ENCODE measurements around the gene INTS3.

The INTS3 gene

GRCh38 chr1:153727463-153728304 is at the start of gene INTS3:
Gene INTS3 (plus strand): TSS chr1:153728050. CDS start chr1:153728635, 585 bp downstream.
- peak within 1 kb of the TSS; percentile 90 for H3K4me3 ChIP-seq (ENCODE audit: low read length)

GRCh38 chr1:153678519-153679336 is 49.1 kb upstream of the INTS3 start, which contains the start of gene NPR1:
Gene NPR1 (plus strand): TSS chr1:153678688. CDS start chr1:153679109, 421 bp downstream.
- H3K4me3 ChIP-seq (ENCODE audit: low read length) = peak within 1 kb of the TSS; percentile 11; the same call in 1 of the 2 replicates
- TF ChIP-seq ZNF274 (IDR thresholded peaks at IDR 0.05; ENCODE audit: low read depth, low read length) = no peak

More at GRCh38 chr1:153727463-153728304, at the start of gene INTS3:
- TF ChIP-seq ZNF274 (IDR thresholded peaks at IDR 0.05; ENCODE audit: low read depth, low read length) = no peak

GRCh38 chr1:153679337-153680119 is 48.3 kb upstream of the INTS3 start:
- TF ChIP-seq ZNF274 (IDR thresholded peaks at IDR 0.05; ENCODE audit: low read depth, low read length) = no peak
- peak overlapping the region; percentile 11; the same call in 1 of the 2 replicates for H3K4me3 ChIP-seq (ENCODE audit: low read length)

GRCh38 chr1:153680120-153680403 is 47.8 kb upstream of the INTS3 start:
- no peak for TF ChIP-seq ZNF274 (IDR thresholded peaks at IDR 0.05; ENCODE audit: low read depth, low read length)
- H3K4me3 ChIP-seq (ENCODE audit: low read length) = no peak overlapping the region

- H3K4me3 ChIP-seq (ENCODE audit: low read length) = no peak overlapping the region
- no peak for TF ChIP-seq ZNF274 (IDR thresholded peaks at IDR 0.05; ENCODE audit: low read depth, low read length)
These were observed 45.1 kb upstream of the INTS3 start for GRCh38 chr1:153682730-153683129.

- H3K4me3 ChIP-seq (ENCODE audit: low read length) = no peak overlapping the region
- TF ChIP-seq ZNF274 (IDR thresholded peaks at IDR 0.05; ENCODE audit: low read depth, low read length) = no peak
These were observed 44.0 kb upstream of the INTS3 start for GRCh38 chr1:153683854-153684253.

- no peak for TF ChIP-seq ZNF274 (IDR thresholded peaks at IDR 0.05; ENCODE audit: low read depth, low read length)
- no peak overlapping the region for H3K4me3 ChIP-seq (ENCODE audit: low read length)
These were observed 43.0 kb upstream of the INTS3 start for GRCh38 chr1:153684892-153685291.

GRCh38 chr1:153685544-153686340 is 42.1 kb upstream of the INTS3 start:
- no peak for TF ChIP-seq ZNF274 (IDR thresholded peaks at IDR 0.05; ENCODE audit: low read depth, low read length)

GRCh38 chr1:153687346-153688125 is 40.3 kb upstream of the INTS3 start:
- H3K4me3 ChIP-seq (ENCODE audit: low read length) = no peak overlapping the region
- TF ChIP-seq ZNF274 (IDR thresholded peaks at IDR 0.05; ENCODE audit: low read depth, low read length) = no peak

More at GRCh38 chr1:153685544-153686340, 42.1 kb upstream of the INTS3 start:
- no peak overlapping the region for H3K4me3 ChIP-seq (ENCODE audit: low read length)

- no peak for TF ChIP-seq ZNF274 (IDR thresholded peaks at IDR 0.05; ENCODE audit: low read depth, low read length)
- H3K4me3 ChIP-seq (ENCODE audit: low read length) = no peak overlapping the region
These were observed 39.6 kb upstream of the INTS3 start for GRCh38 chr1:153688276-153688675.

GRCh38 chr1:153688736-153689328 is 39.0 kb upstream of the INTS3 start:
- H3K4me3 ChIP-seq (ENCODE audit: low read length) = no peak overlapping the region
- TF ChIP-seq ZNF274 (IDR thresholded peaks at IDR 0.05; ENCODE audit: low read depth, low read length) = no peak

- TF ChIP-seq ZNF274 (IDR thresholded peaks at IDR 0.05; ENCODE audit: low read depth, low read length) = no peak
- H3K4me3 ChIP-seq (ENCODE audit: low read length) = no peak overlapping the region
These were observed 34.4 kb upstream of the INTS3 start for GRCh38 chr1:153693466-153693865.

Measured in GM08714 (cell line).